T-cell (primary cell): ENCODE data around the gene DENND1A. TPM values are rescaled to one million over a fixed set of nuclear protein-coding genes. Genes with fewer than 3 reads are reported as not detected.
"Not testable (repeated sequence)": the region's sequence is repeated elsewhere in the genome, so short reads cannot be mapped to it uniquely, and the experiment has no call there.

Experiments used
- ATAC-seq, 4 experiments: fragments of 200-7000 bp in 3 of 4; fragments of 150-1000 bp in 1 of 4; cut with Tn5 transposase; replicated peaks in 1 of 4; 1 replicate in 3 of 4; 2 replicates in 1 of 4; pipeline ENCODE4 v1.10.0; 2021; ENCODE audit warnings: moderate library complexity in 3 of 4, mild to moderate bottlenecking in 2 of 4, moderate number of reproducible peaks in 1 of 4
- CTCF ChIA-PET, 2 donors: fragments of 300-600 bp; sonication (Branson Sonifier 250); formaldehyde crosslinking; loops; one replicate each; lab custom pipeline; 2022; ENCODE audit warnings: antibody characterized with exemption in 2 of 2; lab: Charles Lee
- POLR2A ChIA-PET, 2 donors: fragments of 300-600 bp; sonication (Branson Sonifier 250); formaldehyde crosslinking; loops; one replicate each; lab custom pipeline; 2022; ENCODE audit warnings: antibody characterized with exemption in 2 of 2; lab: Charles Lee
- DNase-seq, 35 experiments: peaks; one replicate each; pipeline versions ENCODE4 v3.0.0 to v3.0.0-alpha.2; 2013 to 2023
- H3K27ac ChIP-seq: one replicate; pipeline ENCODE4 v1.5.1; 2013; ENCODE audit warnings: low read length
- H3K27me3 ChIP-seq, 2 experiments: replicated peaks in 1 of 2; 1 replicate in 1 of 2; 2 replicates in 1 of 2; pipeline versions ENCODE4 v1.6.1 to v1.7.0; 2013; ENCODE audit warnings: low read length in 1 of 2, mixed read lengths in 1 of 2; ENCODE audit not compliant: control insufficient read depth in 2 of 2, insufficient read depth in 2 of 2; ENCODE audit errors: extremely low read depth in 1 of 2
- H3K36me3 ChIP-seq, 2 donors: 1 replicate in 1 of 2; 2 replicates in 1 of 2; pipeline versions ENCODE4 v1.6.1 to v1.7.0; 2013; ENCODE audit warnings: low read length in 1 of 2; ENCODE audit not compliant: control insufficient read depth in 2 of 2, insufficient read depth in 1 of 2; ENCODE audit errors: extremely low read depth in 1 of 2
- H3K4me1 ChIP-seq, 2 experiments: 1 replicate in 1 of 2; 2 replicates in 1 of 2; pipeline versions ENCODE4 v1.6.1 to v1.7.0; 2013; ENCODE audit warnings: low read length in 2 of 2, mixed read lengths in 1 of 2; ENCODE audit not compliant: insufficient read depth in 2 of 2, control insufficient read depth in 1 of 2; ENCODE audit errors: extremely low read depth in 1 of 2
- H3K4me3 ChIP-seq, 2 donors: 1 replicate in 1 of 2; 2 replicates in 1 of 2; pipeline versions ENCODE4 v1.5.1 to v1.7.0; 2013; ENCODE audit warnings: mild to moderate bottlenecking in 2 of 2, low read length in 1 of 2, moderate library complexity in 1 of 2; ENCODE audit not compliant: control insufficient read depth in 1 of 2; ENCODE audit errors: extremely low read depth in 1 of 2
- H3K9me3 ChIP-seq: 2 replicates; pipeline ENCODE4 v1.7.0; 2013
- H3K27ac Mint-ChIP-seq, 2 donors: one replicate each; pipeline ENCODE4 v1.8.0; 2020 to 2021; ENCODE audit warnings: mild to moderate bottlenecking in 2 of 2, mixed read lengths in 2 of 2
- H3K27me3 Mint-ChIP-seq, 2 donors: one replicate each; pipeline ENCODE4 v1.8.0; 2021 to 2022; ENCODE audit warnings: mixed read lengths in 2 of 2
- H3K36me3 Mint-ChIP-seq: one replicate; pipeline ENCODE4 v1.8.0; 2021; ENCODE audit warnings: mixed read lengths
- H3K4me1 Mint-ChIP-seq, 3 donors: one replicate each; pipeline ENCODE4 v1.8.0; 2020 to 2022; ENCODE audit warnings: mixed read lengths in 3 of 3, mild to moderate bottlenecking in 1 of 3
- H3K4me3 Mint-ChIP-seq, 3 donors: one replicate each; pipeline ENCODE4 v1.8.0; 2020 to 2022; ENCODE audit warnings: mild to moderate bottlenecking in 3 of 3, mixed read lengths in 3 of 3, moderate library complexity in 3 of 3
- H3K9me3 Mint-ChIP-seq, 3 donors: one replicate each; pipeline ENCODE4 v1.8.0; 2020 to 2022; ENCODE audit warnings: mixed read lengths in 3 of 3
- WGBS: methylation state at CpG from one replicate; pipeline ENCODE4 v1.1.5; 2013; ENCODE audit warnings: missing lambda C conversion rate; ENCODE audit not compliant: insufficient coverage; 5-methylcytosine and 5-hydroxymethylcytosine counted together
- total RNA-seq, 35 experiments: library from RNA in 6 of 35; stranded (reverse) in 6 of 35; fragments of 120-200 nt in 1 of 35; gene quantifications; one replicate each; pipeline versions ENCODE4 v1.2.1 to v1.2.4 and lab custom pipeline; 2013 to 2026

Gene DENND1A
- total RNA-seq, 5 donors from 2014 or later (not counting 1 experiment from before 2014, with no cell fraction given): 12.4 to 19.9 (median 14.1) TPM

DNA sequence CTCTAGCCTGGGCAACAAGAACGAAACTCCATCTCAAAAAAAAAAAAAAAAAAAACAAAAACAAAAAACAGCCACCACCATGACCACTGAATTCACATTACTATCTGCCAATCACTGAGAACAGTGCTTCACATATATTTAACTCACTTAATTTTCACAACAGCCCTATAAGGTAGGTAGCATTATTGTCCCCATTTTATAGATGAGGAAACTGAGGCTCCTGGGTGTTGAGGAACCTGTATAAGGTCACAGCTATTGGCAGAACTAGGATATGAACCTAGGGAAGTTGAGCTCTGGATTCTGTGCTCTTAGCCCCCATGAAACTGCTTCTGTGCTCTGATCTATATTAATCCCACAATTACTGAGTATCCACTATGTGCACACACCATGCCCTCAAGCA is 290.2 kb downstream of the DENND1A start:
- DNase-seq (no peak), ATAC-seq (no peak)
- Histone ChIP-seq H3K4me3 (no peak overlapping the region), H3K27me3 (no peaks in the 10 kb centered on the region), H3K36me3 (no peaks in the 10 kb centered on the region), H3K4me1 (peaks cover 17 to 27% of the 10 kb centered on the region in 2 experiments), H3K9me3 (no peaks in the 10 kb centered on the region), H3K27ac (no peak overlapping the region)
- CTCF ChIA-PET: interaction anchor here in 1 of 2 donors (0.6 kb wide), 1 partner anchor 103 kb away, joined by 4 read pairs; no protein-coding TSS in a partner anchor
- no peaks in the 10 kb centered on the region for H3K27me3 Mint-ChIP-seq
- peak overlapping the region in 1 of 3 donors; percentile 17 for H3K4me3 Mint-ChIP-seq
- no CpG with 5 or more reads among the region's 1 CpG for WGBS
- H3K4me1 Mint-ChIP-seq: peaks cover 34 to 44% (median 44%) of the 10 kb centered on the region in 3 donors
- no peak overlapping the region for H3K27ac Mint-ChIP-seq
- POLR2A ChIA-PET: no interaction called here
- H3K36me3 Mint-ChIP-seq: peaks cover 14% of the 10 kb centered on the region
- H3K9me3 Mint-ChIP-seq: no peaks in the 10 kb centered on the region

DNA sequence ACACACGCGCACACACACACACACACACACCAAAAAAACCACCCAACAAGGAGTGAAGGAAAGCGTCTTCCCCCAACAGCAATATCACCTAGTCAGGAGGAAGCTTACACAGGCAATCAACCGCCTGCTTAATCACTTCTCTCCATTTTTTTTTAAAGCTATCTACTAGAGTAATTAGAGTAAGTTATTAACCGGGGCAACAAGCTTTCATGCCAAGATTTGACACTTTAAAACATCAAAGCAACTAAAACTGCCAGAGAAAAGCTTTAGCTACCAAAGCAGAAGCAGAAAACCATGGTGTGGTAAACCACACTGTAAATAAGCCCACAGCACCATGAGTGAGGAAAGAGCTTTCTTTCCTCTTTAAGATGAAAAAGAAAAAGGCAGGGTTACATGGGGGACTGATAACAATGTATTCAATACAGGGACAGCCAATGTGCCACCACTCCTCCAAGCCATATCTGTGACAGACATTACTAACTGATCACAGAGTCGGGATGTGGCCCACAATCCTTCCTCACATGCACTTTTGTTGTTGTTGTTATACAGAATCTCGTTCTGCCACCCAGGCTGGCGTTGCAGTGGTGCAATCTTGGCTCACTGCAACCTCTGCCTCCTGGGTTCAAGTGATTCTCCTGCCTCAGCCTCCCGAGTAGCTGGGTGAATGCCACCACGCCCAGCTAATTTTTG is 291.8 kb downstream of the DENND1A start:
- peaks cover 37 to 52% (median 50%) of the 10 kb centered on the region in 3 donors for H3K4me1 Mint-ChIP-seq
- ChIA-PET CTCF (interaction anchor here in 1 of 2 donors (0.6 to 0.9 kb wide), 3 partner anchors 9 to 24 kb away, joined by 3 read pairs; no protein-coding TSS in a partner anchor), POLR2A (interaction anchor here in 1 of 2 donors (0.6 kb wide), 1 partner anchor 281 kb away, joined by 3 read pairs; no protein-coding TSS in a partner anchor)
- no peaks in the 10 kb centered on the region for H3K9me3 ChIP-seq
- H3K27me3 Mint-ChIP-seq: no peaks in the 10 kb centered on the region
- peak overlapping the region; percentile 75 to 88 for H3K27ac Mint-ChIP-seq
- H3K27ac ChIP-seq: peak overlapping the region; percentile 55
- no peaks in the 10 kb centered on the region for H3K36me3 ChIP-seq
- no peaks in the 10 kb centered on the region for H3K9me3 Mint-ChIP-seq
- peak overlapping the region; percentile 38 for H3K4me3 ChIP-seq
- no peaks in the 10 kb centered on the region for H3K27me3 ChIP-seq
- H3K4me1 ChIP-seq: peaks cover 17 to 27% of the 10 kb centered on the region in 2 experiments
- H3K36me3 Mint-ChIP-seq: peaks cover 10% of the 10 kb centered on the region
- WGBS: 25% methylated on average over 2 of the region's 10 CpGs
- peak in 18 of 35 experiments; percentile 1 to 68 (median 6) for DNase-seq
- ATAC-seq: peak; percentile 71 to 89 (median 78)
- peak overlapping the region; percentile 67 to 85 (median 78) for H3K4me3 Mint-ChIP-seq

GRCh38 chr9:123637606-123637944 is 292.4 kb downstream of the DENND1A start:
- ChIA-PET CTCF (interaction anchor here in 1 of 2 donors (0.6 to 0.9 kb wide), 3 partner anchors 8 to 23 kb away, joined by 3 read pairs; no protein-coding TSS in a partner anchor), POLR2A (no interaction called here)
- H3K36me3 ChIP-seq: no peaks in the 10 kb centered on the region
- no peaks in the 10 kb centered on the region for H3K27me3 Mint-ChIP-seq
- peaks cover 17 to 27% of the 10 kb centered on the region in 2 experiments for H3K4me1 ChIP-seq
- H3K36me3 Mint-ChIP-seq: peaks cover 10% of the 10 kb centered on the region
- peak overlapping the region; percentile 75 to 88 for H3K27ac Mint-ChIP-seq
- H3K27ac ChIP-seq: peak overlapping the region; percentile 55
- H3K4me1 Mint-ChIP-seq: peaks cover 37 to 52% (median 50%) of the 10 kb centered on the region in 3 donors
- peak overlapping the region; percentile 67 to 85 (median 78) for H3K4me3 Mint-ChIP-seq
- H3K27me3 ChIP-seq: no peaks in the 10 kb centered on the region
- WGBS: no CpG with 5 or more reads among the region's 3 CpGs
- DNase-seq (no peak), ATAC-seq (peak in 3 of 4 experiments; percentile 28 to 37 (median 33))
- H3K4me3 ChIP-seq: peak overlapping the region; percentile 38
- no peaks in the 10 kb centered on the region for H3K9me3 ChIP-seq
- no peaks in the 10 kb centered on the region for H3K9me3 Mint-ChIP-seq

DNA sequence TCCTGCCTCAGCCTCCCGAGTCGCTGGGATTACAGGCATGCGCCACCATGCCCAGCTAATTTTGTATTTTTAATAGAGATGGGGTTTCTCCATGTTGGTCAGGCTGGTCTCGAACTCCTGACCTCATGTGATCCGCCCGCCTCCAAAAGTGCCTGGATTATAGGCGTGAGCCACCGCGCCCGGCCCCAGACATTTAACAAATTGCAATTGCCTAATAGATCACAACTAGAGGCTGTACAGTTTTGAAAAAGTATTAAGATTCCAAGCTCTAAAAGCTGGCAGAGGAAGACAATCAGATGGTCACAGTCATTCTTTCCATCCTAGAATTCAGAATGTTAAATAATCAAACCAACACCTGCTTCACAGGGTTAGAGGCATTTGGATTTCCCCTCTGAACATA is 293.1 kb downstream of the DENND1A start:
- POLR2A ChIA-PET, ATAC-seq, H3K27ac ChIP-seq, H3K27me3 Mint-ChIP-seq, H3K4me3 ChIP-seq, H3K9me3 ChIP-seq, H3K36me3 Mint-ChIP-seq, H3K27me3 ChIP-seq, H3K27ac Mint-ChIP-seq, H3K36me3 ChIP-seq, DNase-seq, H3K9me3 Mint-ChIP-seq, CTCF ChIA-PET: not testable (repeated sequence)
- no CpG with 5 or more reads among the region's 10 CpGs for WGBS
- peak overlapping the region in 1 of 3 donors; percentile 10 for H3K4me3 Mint-ChIP-seq
- H3K4me1 Mint-ChIP-seq: peaks cover 37 to 52% (median 50%) of the 10 kb centered on the region in 3 donors
- peaks cover 17 to 27% of the 10 kb centered on the region in 2 experiments for H3K4me1 ChIP-seq

GRCh38 chr9:123631862-123632261 is 298.1 kb downstream of the DENND1A start:
- no peaks in the 10 kb centered on the region for H3K9me3 ChIP-seq
- peaks cover 10% of the 10 kb centered on the region in 2 experiments for H3K4me1 ChIP-seq
- no peaks in the 10 kb centered on the region for H3K9me3 Mint-ChIP-seq
- peaks cover 4 to 14% (median 10%) of the 10 kb centered on the region in 3 donors for H3K4me1 Mint-ChIP-seq
- no peaks in the 10 kb centered on the region for H3K36me3 ChIP-seq
- H3K4me3 Mint-ChIP-seq: no peak overlapping the region
- no peak overlapping the region for H3K27ac Mint-ChIP-seq
- no CpG with 5 or more reads among the region's 3 CpGs for WGBS
- POLR2A ChIA-PET: interaction anchor here in 1 of 2 donors (0.5 kb wide), 1 partner anchor 288 kb away, joined by 14 read pairs; no protein-coding TSS in a partner anchor
- ATAC-seq: no peak
- no peak overlapping the region for H3K27ac ChIP-seq
- H3K27me3 Mint-ChIP-seq: no peaks in the 10 kb centered on the region
- no peak overlapping the region for H3K4me3 ChIP-seq
- CTCF ChIA-PET: no interaction called here
- peaks cover 43% of the 10 kb centered on the region for H3K36me3 Mint-ChIP-seq
- no peak for DNase-seq
- no peaks in the 10 kb centered on the region for H3K27me3 ChIP-seq

GRCh38 chr9:123630233-123630632 is 299.7 kb downstream of the DENND1A start:
- Mint-ChIP-seq H3K4me1 (peaks cover 4 to 9% (median 8%) of the 10 kb centered on the region in 3 donors), H3K4me3 (no peak overlapping the region), H3K9me3 (no peaks in the 10 kb centered on the region), H3K27me3 (no peaks in the 10 kb centered on the region), H3K27ac (no peak overlapping the region), H3K36me3 (peaks cover 55% of the 10 kb centered on the region)
- Histone ChIP-seq H3K27me3 (no peaks in the 10 kb centered on the region), H3K36me3 (no peaks in the 10 kb centered on the region), H3K4me1 (peaks cover 0 to under 1% of the 10 kb centered on the region in 2 experiments), H3K9me3 (no peaks in the 10 kb centered on the region), H3K27ac (no peak overlapping the region), H3K4me3 (no peak overlapping the region)
- ATAC-seq: no peak
- no peak for DNase-seq
- CTCF ChIA-PET: interaction anchor here in 1 of 2 donors (0.7 kb wide), 1 partner anchor 634 kb away, joined by 6 read pairs; no protein-coding TSS in a partner anchor
- 86% methylated on average over 4 of the region's 9 CpGs for WGBS
- POLR2A ChIA-PET: interaction anchor here in 1 of 2 donors (0.7 kb wide), 1 partner anchor 216 kb away, joined by 6 read pairs; no protein-coding TSS in a partner anchor
